SK-N-MC (cell line): Measurements from ENCODE around the gene GMCL2.

ENCODE experiments used
- EZH2 ChIP-seq: fragments of 200-600 bp; sonication (generic); IDR thresholded peaks from one replicate; pipeline ENCODE4 v1.6.1; 2017; ENCODE audit warnings: antibody characterized with exemption
- FOXP2 ChIP-seq: optimal IDR thresholded peaks from 2 replicates; pipeline ENCODE3; 2011; ENCODE audit warnings: mild to moderate bottlenecking, moderate library complexity; ENCODE audit not compliant: insufficient read depth; ENCODE audit errors: extremely low read length, control extremely low read depth
- POLR2AphosphoS5 ChIP-seq: IDR thresholded peaks from 2 replicates; pipeline ENCODE4 v1.6.1; 2012; ENCODE audit warnings: mild to moderate bottlenecking, low read depth, low read length, borderline replicate concordance

GRCh38 chr5:178235588-178235974 is 48.4 kb upstream of the GMCL2 start:
- no peak for TF ChIP-seq POLR2AphosphoS5
- no peak for TF ChIP-seq EZH2
- TF ChIP-seq FOXP2 = no peak
